ENCODE measurements around the gene TMSB10.

DNA sequence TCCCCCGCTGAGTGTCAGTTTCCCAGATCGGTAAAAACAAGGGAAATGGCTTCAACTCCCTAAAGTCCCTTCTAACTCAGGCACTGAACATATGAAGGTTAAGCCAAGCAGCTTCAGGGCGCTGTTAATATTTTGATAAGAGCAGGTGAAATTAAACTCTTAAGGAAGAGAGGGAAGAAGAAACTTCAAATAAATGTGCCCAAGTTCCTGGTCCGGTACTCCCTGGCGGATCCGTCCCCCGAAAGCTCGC, 25.1 kb upstream of the TMSB10 start:
- no peak for TF ChIP-seq BCL11A (tag by site-specific recombination; IDR thresholded peaks at IDR 0.05; ENCODE audit: low read depth)
- TF ChIP-seq ZNF121 (tag by site-specific recombination; IDR thresholded peaks at IDR 0.05): no peak
- TF ChIP-seq, protein P1, sequence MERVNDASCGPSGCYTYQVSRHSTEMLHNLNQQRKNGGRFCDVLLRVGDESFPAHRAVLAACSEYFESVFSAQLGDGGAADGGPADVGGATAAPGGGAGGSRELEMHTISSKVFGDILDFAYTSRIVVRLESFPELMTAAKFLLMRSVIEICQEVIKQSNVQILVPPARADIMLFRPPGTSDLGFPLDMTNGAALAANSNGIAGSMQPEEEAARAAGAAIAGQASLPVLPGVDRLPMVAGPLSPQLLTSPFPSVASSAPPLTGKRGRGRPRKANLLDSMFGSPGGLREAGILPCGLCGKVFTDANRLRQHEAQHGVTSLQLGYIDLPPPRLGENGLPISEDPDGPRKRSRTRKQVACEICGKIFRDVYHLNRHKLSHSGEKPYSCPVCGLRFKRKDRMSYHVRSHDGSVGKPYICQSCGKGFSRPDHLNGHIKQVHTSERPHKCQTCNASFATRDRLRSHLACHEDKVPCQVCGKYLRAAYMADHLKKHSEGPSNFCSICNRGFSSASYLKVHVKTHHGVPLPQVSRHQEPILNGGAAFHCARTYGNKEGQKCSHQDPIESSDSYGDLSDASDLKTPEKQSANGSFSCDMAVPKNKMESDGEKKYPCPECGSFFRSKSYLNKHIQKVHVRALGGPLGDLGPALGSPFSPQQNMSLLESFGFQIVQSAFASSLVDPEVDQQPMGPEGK (tag by site-specific recombination; IDR thresholded peaks at IDR 0.05): no peak

All from HEK293 (cell line).